Measurements from ENCODE around the gene ZNF117. TPM values are rescaled to one million over a fixed set of nuclear protein-coding genes. Genes with fewer than 3 reads are reported as not detected.
"Not testable (repeated sequence)": the region's sequence is repeated elsewhere in the genome, so short reads cannot be mapped to it uniquely, and the experiment has no call there.

ZNF117 gene
- total and polyA plus RNA-seq, 8 donors, result 1.1 to 47.3 (median 11.2) TPM

DNA sequence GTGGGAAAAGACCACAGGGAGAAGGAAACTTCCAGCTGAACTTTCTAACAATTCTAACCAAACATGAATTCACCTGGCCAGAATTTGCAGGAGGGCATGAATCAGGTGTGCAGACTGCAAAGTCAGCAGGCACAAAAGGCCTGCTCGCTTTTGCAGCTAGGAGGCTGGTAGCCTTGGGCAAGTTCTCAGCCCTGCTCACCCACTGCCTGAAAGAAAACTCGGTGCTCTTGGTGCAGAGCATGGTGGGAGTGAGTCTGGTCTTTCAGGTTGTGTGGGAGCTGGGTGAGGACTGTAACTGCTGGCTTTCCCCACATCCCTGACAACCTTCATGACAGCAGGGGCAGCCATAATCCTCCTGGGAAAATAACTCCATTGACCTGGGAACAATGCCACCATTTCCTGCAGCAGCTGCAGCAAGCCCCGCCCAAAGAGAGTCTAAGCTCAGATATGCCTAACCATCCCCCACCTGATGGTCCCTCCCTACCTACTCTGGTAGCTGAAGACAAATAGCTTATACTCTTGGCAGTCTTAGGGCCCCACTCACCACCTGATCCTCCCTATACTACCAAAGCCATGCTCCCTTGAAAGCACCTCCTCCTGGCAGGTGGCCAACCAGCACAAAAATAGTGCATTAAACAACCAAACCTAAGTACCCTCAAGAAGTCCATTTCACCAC, 31.6 kb downstream of the ZNF117 start:
- TF ChIP-seq, protein P1, sequence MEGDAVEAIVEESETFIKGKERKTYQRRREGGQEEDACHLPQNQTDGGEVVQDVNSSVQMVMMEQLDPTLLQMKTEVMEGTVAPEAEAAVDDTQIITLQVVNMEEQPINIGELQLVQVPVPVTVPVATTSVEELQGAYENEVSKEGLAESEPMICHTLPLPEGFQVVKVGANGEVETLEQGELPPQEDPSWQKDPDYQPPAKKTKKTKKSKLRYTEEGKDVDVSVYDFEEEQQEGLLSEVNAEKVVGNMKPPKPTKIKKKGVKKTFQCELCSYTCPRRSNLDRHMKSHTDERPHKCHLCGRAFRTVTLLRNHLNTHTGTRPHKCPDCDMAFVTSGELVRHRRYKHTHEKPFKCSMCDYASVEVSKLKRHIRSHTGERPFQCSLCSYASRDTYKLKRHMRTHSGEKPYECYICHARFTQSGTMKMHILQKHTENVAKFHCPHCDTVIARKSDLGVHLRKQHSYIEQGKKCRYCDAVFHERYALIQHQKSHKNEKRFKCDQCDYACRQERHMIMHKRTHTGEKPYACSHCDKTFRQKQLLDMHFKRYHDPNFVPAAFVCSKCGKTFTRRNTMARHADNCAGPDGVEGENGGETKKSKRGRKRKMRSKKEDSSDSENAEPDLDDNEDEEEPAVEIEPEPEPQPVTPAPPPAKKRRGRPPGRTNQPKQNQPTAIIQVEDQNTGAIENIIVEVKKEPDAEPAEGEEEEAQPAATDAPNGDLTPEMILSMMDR (IDR thresholded peaks at IDR 0.05), result no peak
- no peak for TF ChIP-seq EP300 (IDR thresholded peaks at IDR 0.05)
- WGBS, 5 donors, result 79 to 92% (median 86%) methylated on average over 1 to 3 of the region's 3 CpGs
- H3K4me1 ChIP-seq, result no peaks in the 10 kb centered on the region
- no peak overlapping the region for H3K27ac ChIP-seq
- no peak for DNase-seq
- H3K27me3 ChIP-seq, result no peaks in the 10 kb centered on the region
- no peak overlapping the region for H3K4me3 ChIP-seq
- H3K36me3 ChIP-seq, result no peaks in the 10 kb centered on the region
- H3K9me3 ChIP-seq, result peaks cover 0 to 18% (median 0%) of the 10 kb centered on the region in 4 donors
- intact Hi-C loops (cut with DNase I; ENCODE audit: low total_unique reads), result no loop called here

DNA sequence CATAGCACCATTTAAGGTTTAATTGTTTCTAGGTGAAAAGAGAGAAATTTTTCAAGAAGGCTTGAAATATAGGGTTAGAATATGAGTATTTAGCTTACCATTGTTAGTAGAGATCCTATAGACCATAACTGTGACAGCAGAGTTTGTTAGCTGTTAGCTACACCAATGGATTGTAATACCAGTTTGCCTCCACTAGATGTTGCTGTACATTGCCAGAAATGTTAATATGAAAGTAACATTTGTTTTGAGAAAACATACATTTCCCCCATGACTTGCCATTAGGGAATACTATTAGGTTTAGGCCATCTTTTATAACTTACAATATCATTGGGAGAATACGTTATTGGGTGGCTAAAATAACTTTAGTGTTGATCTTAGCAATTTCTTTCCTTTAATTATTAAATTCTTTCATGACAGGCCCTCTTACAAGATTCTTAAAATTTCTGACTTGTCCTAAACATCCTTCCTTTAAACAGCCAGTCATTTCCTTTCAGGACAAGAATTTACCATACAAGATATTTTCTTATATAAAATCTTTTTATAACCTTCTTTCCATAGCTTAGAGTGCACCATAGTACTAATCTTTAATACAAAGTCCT, 39.5 kb downstream of the ZNF117 start:
- Histone ChIP-seq H3K27me3 (peaks cover 0 to 32% (median 15%) of the 10 kb centered on the region in 3 donors), H3K4me3 (no peak overlapping the region), H3K36me3 (no peaks in the 10 kb centered on the region), H3K4me1 (peaks cover 10 to 23% (median 12%) of the 10 kb centered on the region in 4 donors), H3K9me3 (no peaks in the 10 kb centered on the region), H3K27ac (no peak overlapping the region)
- peak in 1 of 2 donors; percentile 74 for DNase-seq
- TF ChIP-seq EP300 (IDR thresholded peaks at IDR 0.05) (no peak), POLR2A (IDR thresholded peaks at IDR 0.05) (no peak), POLR2AphosphoS5 (IDR thresholded peaks at IDR 0.05) (no peak)
- TF ChIP-seq, protein P1 (IDR thresholded peaks at IDR 0.05), result peak in 5 of 7 experiments; percentile 68 to 88 (median 76)
- intact Hi-C loops (cut with DNase I; ENCODE audit: low total_unique reads), result no loop called here
- WGBS, 5 donors, result 3 to 12% (median 8%) methylated on average over 1 of the region's 1 CpG

DNA sequence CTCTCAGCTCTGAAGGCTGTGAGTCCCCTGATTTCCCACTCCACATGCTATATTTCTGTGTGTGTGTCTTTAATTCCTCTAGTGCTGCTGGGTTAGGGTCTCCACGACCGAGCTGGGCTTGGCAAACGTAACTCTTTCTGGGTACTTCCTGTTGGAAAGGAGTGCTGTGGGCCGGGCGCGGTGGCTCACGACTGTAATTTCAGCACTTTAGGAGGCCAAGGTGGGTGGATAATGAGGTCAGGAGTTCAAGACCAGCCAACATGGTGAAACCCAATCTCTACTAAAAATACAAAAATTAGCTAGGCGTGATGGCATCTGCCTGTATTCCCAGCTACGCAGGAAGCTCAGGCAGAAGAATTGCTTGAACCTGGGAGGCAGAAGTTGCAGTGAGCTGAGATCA, 40.2 kb downstream of the ZNF117 start:
- H3K36me3 ChIP-seq; DNase-seq; H3K9me3 ChIP-seq; intact Hi-C loops (cut with DNase I; ENCODE audit: low total_unique reads); H3K4me3 ChIP-seq; H3K27ac ChIP-seq: not testable (repeated sequence)
- Histone ChIP-seq H3K4me1 (peaks cover 10 to 23% (median 12%) of the 10 kb centered on the region in 4 donors), H3K27me3 (peaks cover 0 to 39% (median 19%) of the 10 kb centered on the region in 3 donors)
- 27 to 52% (median 28%) methylated on average over 9 of the region's 9 CpGs for WGBS, 5 donors

DNA sequence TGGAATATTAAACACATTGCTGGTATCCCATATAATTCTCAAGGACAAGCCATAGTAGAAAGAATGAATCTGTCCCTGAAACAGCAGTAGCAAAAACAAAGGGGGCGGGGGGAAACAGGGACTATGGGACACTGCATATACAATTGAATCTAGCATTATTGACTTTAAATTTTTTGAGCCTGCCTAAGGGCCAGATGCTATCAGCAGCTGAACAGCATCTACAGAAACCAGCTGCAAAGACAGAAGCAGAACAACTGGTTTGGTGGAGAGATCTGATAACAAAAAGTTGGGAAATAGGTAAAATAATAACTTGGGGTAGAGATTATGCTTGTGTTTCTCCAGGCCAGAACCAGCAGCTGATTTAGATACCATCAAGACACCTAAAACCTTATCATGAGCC, 42.1 kb downstream of the ZNF117 start:
- DNase-seq; intact Hi-C loops (cut with DNase I; ENCODE audit: low total_unique reads); H3K9me3 ChIP-seq; H3K36me3 ChIP-seq; H3K4me3 ChIP-seq; H3K27ac ChIP-seq: not testable (repeated sequence)
- 78 to 92% (median 86%) methylated on average over 1 of the region's 1 CpG for WGBS, 5 donors
- Histone ChIP-seq H3K4me1 (peaks cover 10 to 23% (median 12%) of the 10 kb centered on the region in 4 donors), H3K27me3 (peaks cover 0 to 45% (median 19%) of the 10 kb centered on the region in 3 donors)

DNA sequence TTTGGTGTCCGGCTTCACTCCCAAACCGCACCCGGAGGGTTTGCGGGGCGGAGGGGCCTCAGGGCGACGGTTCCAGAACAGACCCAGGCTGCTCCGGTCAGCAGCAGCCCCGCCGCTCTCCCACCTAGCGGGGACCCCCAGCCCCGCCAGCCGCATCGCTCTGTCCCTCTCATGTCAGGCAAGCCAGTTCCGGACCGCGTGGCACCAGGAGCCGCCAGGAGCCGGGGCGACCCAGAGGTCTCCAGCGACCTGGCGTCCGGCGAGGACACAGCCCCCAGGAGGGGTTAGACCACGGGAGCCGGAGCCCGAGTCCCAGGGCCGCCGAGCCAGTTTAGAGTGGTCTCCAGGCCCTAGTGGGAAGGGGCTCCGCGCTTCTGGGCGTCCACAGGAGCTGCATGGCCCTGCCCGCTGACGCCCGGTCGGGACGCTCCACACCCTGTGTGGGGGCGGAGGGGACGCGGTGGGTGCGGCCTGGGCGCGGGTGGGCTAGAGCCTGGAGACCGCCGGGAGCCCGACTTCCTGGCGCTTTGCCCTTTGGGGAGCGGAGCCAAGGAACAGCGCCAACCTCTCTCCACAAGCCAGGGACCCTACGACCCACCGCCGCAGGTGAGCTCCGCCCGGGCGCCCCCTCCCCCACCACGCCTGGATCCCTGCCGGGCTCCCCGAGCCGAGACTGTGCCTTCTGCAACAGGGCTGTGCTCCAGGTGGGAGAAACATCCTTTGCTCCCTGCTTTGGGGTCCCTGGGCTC, 43.4 kb downstream of the ZNF117 start:
- Histone ChIP-seq H3K9me3 (no peaks in the 10 kb centered on the region), H3K27ac (no peak overlapping the region), H3K4me1 (peaks cover 10 to 23% (median 12%) of the 10 kb centered on the region in 4 donors), H3K27me3 (peaks cover 0 to 52% (median 19%) of the 10 kb centered on the region in 3 donors), H3K4me3 (peak overlapping the region; percentile 43 to 58 (median 47)), H3K36me3 (no peaks in the 10 kb centered on the region)
- 2 to 6% (median 4%) methylated on average over 33 to 59 of the region's 59 CpGs for WGBS, 5 donors
- peak in 1 of 2 donors; percentile 67 for DNase-seq
- TF ChIP-seq POLR2AphosphoS5 (IDR thresholded peaks at IDR 0.05) (no peak), EP300 (IDR thresholded peaks at IDR 0.05) (no peak), POLR2A (IDR thresholded peaks at IDR 0.05) (no peak)
- TF ChIP-seq, protein P1 (IDR thresholded peaks at IDR 0.05), result no peak
- intact Hi-C loops (cut with DNase I; ENCODE audit: low total_unique reads), result no loop called here
